Fibroblast of lung (primary cell): ENCODE data around the gene ITLN2. TPM values are rescaled to one million over a fixed set of nuclear protein-coding genes. Genes with fewer than 3 reads are reported as not detected.

Source experiments
- DNase-seq, 2 donors: peaks; one replicate each; pipeline versions ENCODE4 v3.0.0 to v3.0.0-alpha.2; 2010; ENCODE audit warnings: low read depth in 2 of 2
- H2AFZ ChIP-seq: 2 replicates; pipeline ENCODE4 v1.5.1; 2012; ENCODE audit warnings: low read length, control low read depth, inconsistent platforms
- H3K27ac ChIP-seq: 2 replicates; pipeline ENCODE4 v1.5.1; 2011; ENCODE audit warnings: low read length, control low read depth; ENCODE audit not compliant: insufficient read depth
- H3K27me3 ChIP-seq: 2 replicates; pipeline ENCODE4 v1.5.1; 2011; ENCODE audit warnings: mild to moderate bottlenecking, low read length; ENCODE audit not compliant: control insufficient read depth, insufficient read depth
- H3K36me3 ChIP-seq: 2 replicates; pipeline ENCODE4 v1.5.1; 2011; ENCODE audit warnings: low read length; ENCODE audit not compliant: control insufficient read depth, insufficient read depth
- H3K4me1 ChIP-seq: 2 replicates; pipeline ENCODE4 v1.5.1; 2011; ENCODE audit warnings: low read length; ENCODE audit not compliant: control insufficient read depth, insufficient read depth; ENCODE audit errors: extremely low read depth
- H3K4me2 ChIP-seq: 2 replicates; pipeline ENCODE4 v1.5.1; 2011; ENCODE audit warnings: low read length, control low read depth; ENCODE audit not compliant: insufficient read depth; ENCODE audit errors: extremely low read depth
- H3K4me3 ChIP-seq, 4 experiments: fragments of 200-600 bp in 1 of 4; sonication (generic) in 1 of 4; replicated peaks in 1 of 4; 2 replicates each; pipeline ENCODE4 v1.5.1; 2011 to 2016; ENCODE audit warnings: low read length in 4 of 4, low read depth in 3 of 4, mild to moderate bottlenecking in 3 of 4, control low read depth in 2 of 4, inconsistent platforms in 1 of 4, mixed read lengths in 1 of 4; ENCODE audit not compliant: insufficient read depth in 1 of 4; ENCODE audit errors: control extremely low read depth in 1 of 4
- H3K79me2 ChIP-seq: 2 replicates; pipeline ENCODE4 v1.5.1; 2012; ENCODE audit warnings: mild to moderate bottlenecking, low read length, inconsistent platforms; ENCODE audit not compliant: control insufficient read depth, insufficient read depth
- H3K9ac ChIP-seq: 2 replicates; pipeline ENCODE4 v1.5.1; 2011; ENCODE audit warnings: mild to moderate bottlenecking, low read length, control low read depth; ENCODE audit not compliant: insufficient read depth
- H3K9me3 ChIP-seq: 2 replicates; pipeline ENCODE4 v1.5.1; 2012; ENCODE audit warnings: low read depth, low read length; ENCODE audit not compliant: control insufficient read depth, insufficient read depth
- H4K20me1 ChIP-seq: 2 replicates; pipeline ENCODE4 v1.5.1; 2011; ENCODE audit warnings: low read length; ENCODE audit not compliant: control insufficient read depth, insufficient read depth; ENCODE audit errors: extremely low read depth
- EZH2 ChIP-seq: IDR thresholded peaks from 2 replicates; pipeline ENCODE4 v1.5.1; 2012; ENCODE audit warnings: low read length, control low read depth, mild to moderate bottlenecking; ENCODE audit errors: missing control alignments
- polyA plus RNA-seq, 2 donors: library from polyadenylated mRNA; depleted of rRNA in 1 of 2; stranded (reverse) in 1 of 2; unstranded in 1 of 2; fragments of >200 nt; gene quantifications; 2 replicates each; pipeline ENCODE4 v1.2.1, GENCODE V29; 2011 to 2012; ENCODE audit warnings: missing spikeins in 1 of 2
- total RNA-seq: library from RNA; depleted of rRNA; stranded (reverse); fragments of >200 nt; gene quantifications from 2 replicates; pipeline ENCODE4 v1.2.1, GENCODE V29; 2014
- TF ChIP-seq, protein P1 (sequence below), 2 donors: IDR thresholded peaks in 1 of 2; conservative IDR thresholded peaks in 1 of 2; 1 replicate in 1 of 2; 2 replicates in 1 of 2; pipeline ENCODE4 v1.5.1; 2011 to 2012; ENCODE audit warnings: low read length in 2 of 2, control low read depth in 1 of 2, inconsistent platforms in 1 of 2, low read depth in 1 of 2, mild to moderate bottlenecking in 1 of 2

Gene ITLN2
- total and polyA plus RNA-seq, 2 donors (not counting 1 experiment from before 2014, with no cell fraction given): not detected

DNA sequence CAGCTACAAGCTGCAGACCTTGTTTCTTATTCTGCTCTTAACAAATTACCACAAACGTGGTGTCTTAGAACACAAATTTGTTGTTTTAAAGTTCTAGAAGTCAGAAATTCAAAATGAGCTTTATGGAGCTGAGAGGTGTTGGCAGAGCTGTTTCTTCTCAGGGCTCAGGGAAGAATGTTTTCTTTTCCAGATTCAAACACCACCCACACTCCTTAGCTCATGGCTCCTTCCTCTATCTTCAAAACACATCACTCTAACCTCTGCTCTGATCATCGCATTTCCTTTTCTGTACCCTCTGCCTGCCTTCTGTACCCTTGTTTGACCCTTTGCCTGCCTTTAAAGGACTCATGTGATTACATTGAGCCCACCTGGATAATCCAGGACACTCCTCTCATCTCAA lies 42.7 kb downstream of the ITLN2 start:
- Histone ChIP-seq H3K27me3 (no peaks in the 10 kb centered on the region), H3K4me2 (no peak overlapping the region), H3K79me2 (no peaks in the 10 kb centered on the region), H3K9ac (no peak overlapping the region), H4K20me1 (no peaks in the 10 kb centered on the region), H3K36me3 (no peaks in the 10 kb centered on the region), H2AFZ (no peak overlapping the region), H3K27ac (no peak overlapping the region), H3K9me3 (no peaks in the 10 kb centered on the region), H3K4me1 (no peaks in the 10 kb centered on the region), H3K4me3 (no peak overlapping the region)
- TF ChIP-seq, protein P1, sequence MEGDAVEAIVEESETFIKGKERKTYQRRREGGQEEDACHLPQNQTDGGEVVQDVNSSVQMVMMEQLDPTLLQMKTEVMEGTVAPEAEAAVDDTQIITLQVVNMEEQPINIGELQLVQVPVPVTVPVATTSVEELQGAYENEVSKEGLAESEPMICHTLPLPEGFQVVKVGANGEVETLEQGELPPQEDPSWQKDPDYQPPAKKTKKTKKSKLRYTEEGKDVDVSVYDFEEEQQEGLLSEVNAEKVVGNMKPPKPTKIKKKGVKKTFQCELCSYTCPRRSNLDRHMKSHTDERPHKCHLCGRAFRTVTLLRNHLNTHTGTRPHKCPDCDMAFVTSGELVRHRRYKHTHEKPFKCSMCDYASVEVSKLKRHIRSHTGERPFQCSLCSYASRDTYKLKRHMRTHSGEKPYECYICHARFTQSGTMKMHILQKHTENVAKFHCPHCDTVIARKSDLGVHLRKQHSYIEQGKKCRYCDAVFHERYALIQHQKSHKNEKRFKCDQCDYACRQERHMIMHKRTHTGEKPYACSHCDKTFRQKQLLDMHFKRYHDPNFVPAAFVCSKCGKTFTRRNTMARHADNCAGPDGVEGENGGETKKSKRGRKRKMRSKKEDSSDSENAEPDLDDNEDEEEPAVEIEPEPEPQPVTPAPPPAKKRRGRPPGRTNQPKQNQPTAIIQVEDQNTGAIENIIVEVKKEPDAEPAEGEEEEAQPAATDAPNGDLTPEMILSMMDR (conservative IDR thresholded peaks at IDR 0.05 in 1 of 2, IDR thresholded peaks at IDR 0.05 in 1 of 2; ENCODE audit: low read depth in 1 of 2, low read length in 2 of 2): no peak
- no peak for DNase-seq

DNA sequence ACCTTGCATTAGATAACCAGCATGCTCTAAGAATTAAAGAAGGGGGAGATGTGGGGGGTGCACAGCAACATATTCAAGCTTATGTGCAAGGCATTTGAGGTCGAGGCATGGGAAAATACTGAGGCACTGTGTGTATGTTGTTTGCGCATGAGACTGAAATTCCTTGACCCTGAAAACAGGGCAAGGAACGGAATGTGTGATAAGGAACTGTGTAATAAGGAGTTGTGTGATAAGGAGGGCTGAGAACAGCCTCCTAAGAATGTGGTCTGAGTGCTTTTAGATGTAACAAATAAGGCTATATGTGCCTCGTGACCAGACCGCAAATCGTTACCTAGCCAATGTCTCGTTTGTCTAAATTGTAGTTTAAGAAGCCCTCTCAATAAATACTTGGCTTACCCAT lies 43.2 kb downstream of the ITLN2 start:
- no peaks in the 10 kb centered on the region for H3K79me2 ChIP-seq
- no peak overlapping the region for H3K27ac ChIP-seq
- H2AFZ ChIP-seq: no peak overlapping the region
- H3K4me1 ChIP-seq: no peaks in the 10 kb centered on the region
- no peaks in the 10 kb centered on the region for H3K36me3 ChIP-seq
- H3K9me3 ChIP-seq: no peaks in the 10 kb centered on the region
- peak; percentile 2 to 15 for DNase-seq
- no peak overlapping the region for H3K4me3 ChIP-seq
- no peaks in the 10 kb centered on the region for H4K20me1 ChIP-seq
- no peak overlapping the region for H3K4me2 ChIP-seq
- no peak overlapping the region for H3K9ac ChIP-seq
- no peak for TF ChIP-seq EZH2
- TF ChIP-seq, protein P1 (conservative IDR thresholded peaks at IDR 0.05 in 1 of 2, IDR thresholded peaks at IDR 0.05 in 1 of 2; ENCODE audit: low read depth in 1 of 2, low read length in 2 of 2): no peak
- H3K27me3 ChIP-seq: no peaks in the 10 kb centered on the region

DNA sequence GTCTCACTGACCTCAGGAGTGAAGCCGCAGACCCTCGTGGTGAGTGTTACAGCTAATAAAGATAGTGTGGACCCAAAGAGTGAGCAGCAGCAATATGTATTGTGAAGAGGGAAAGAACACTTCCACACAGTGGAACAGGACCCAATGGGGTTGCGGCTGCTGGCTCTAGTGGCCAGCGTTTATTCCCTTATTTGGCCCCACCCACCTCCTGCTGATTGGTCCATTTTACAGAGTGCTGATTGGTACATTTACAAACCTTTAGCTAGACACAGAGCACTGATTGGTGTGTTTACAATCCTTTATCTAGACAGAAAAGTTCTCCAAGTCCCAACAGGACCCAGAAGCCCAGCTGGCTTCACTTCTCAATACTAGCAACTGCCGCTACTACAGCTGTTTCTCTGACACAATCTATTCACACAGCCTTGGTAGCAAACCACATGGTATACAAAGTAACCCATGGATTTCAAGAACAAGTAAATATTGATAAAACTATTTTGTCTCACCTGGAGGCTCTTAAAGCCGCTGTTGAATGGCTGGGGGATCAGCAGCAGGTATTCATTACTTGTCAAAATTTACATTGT lies 44.3 kb downstream of the ITLN2 start:
- Histone ChIP-seq H3K36me3 (no peaks in the 10 kb centered on the region), H2AFZ (no peak overlapping the region), H3K4me2 (no peak overlapping the region), H3K27me3 (no peaks in the 10 kb centered on the region), H3K4me1 (no peaks in the 10 kb centered on the region), H4K20me1 (no peaks in the 10 kb centered on the region), H3K9ac (no peak overlapping the region), H3K79me2 (no peaks in the 10 kb centered on the region), H3K4me3 (no peak overlapping the region), H3K27ac (no peak overlapping the region), H3K9me3 (no peaks in the 10 kb centered on the region)
- TF ChIP-seq EZH2: no peak
- TF ChIP-seq, protein P1 (conservative IDR thresholded peaks at IDR 0.05 in 1 of 2, IDR thresholded peaks at IDR 0.05 in 1 of 2; ENCODE audit: low read depth in 1 of 2, low read length in 2 of 2): no peak
- no peak for DNase-seq
